GOT3 (cell line): Measurements from ENCODE around the gene MED28.
"Not testable (repeated sequence)": the region's sequence is repeated elsewhere in the genome, so short reads cannot be mapped to it uniquely, and the experiment has no call there.

Experiments used
- DNase-seq: peaks from one replicate; lab custom pipeline; 2025; ENCODE audit warnings: mixed read lengths; lab: John Stamatoyannopoulos, UW

MED28 gene

DNA sequence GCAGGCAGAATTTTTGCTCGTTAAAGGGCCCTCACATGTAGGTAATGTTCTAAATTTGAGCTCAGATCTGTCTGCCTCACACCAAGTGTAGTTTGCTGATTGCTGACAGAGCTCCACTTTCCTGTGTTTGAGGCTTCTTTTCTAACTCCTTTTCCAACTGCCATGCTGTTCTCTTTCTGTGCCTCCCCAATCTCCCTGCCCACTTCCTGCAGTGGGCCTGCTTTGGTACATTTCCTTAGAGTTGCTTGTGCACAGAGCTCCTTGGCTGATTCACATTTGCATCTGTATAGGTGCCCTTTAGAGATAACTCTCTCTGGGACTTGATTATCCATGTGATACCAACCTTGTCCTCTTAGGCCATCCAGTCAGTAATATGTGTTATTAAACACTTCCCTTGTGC is 4.5 kb downstream of the MED28 start:
- DNase-seq: no peak

DNA sequence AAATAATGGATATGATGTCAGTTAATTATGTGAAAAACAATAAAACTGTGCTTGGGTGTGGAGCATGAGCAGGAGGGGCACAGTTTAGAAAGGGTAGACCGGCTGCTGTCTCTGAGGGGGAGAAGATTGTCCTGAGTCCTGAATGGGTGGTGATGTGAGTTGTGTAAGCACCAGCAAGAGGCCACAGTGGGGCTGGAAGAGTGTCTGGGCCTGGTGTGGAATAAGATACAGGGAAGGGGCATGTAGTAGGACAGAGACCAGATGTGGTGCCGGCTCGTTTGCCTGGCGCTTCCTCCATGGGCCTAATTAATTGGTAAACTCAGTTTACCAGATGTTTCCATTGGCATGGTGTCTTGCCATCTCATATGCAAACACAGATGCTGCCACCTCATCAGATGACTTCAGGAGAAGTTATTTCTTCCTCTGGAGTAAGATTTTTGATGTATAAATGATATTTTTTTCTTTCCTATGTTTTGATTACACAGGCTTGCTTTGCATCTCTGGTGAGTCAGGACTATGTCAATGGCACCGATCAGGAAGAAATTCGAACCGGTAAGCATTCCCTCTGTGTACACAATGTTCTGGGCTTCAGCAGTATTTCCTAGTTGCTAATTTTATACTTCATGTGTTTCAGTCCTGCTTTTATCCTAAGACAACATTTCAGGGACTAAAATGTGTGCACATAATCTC is 5.1 kb downstream of the MED28 start:
- no peak for DNase-seq

DNA sequence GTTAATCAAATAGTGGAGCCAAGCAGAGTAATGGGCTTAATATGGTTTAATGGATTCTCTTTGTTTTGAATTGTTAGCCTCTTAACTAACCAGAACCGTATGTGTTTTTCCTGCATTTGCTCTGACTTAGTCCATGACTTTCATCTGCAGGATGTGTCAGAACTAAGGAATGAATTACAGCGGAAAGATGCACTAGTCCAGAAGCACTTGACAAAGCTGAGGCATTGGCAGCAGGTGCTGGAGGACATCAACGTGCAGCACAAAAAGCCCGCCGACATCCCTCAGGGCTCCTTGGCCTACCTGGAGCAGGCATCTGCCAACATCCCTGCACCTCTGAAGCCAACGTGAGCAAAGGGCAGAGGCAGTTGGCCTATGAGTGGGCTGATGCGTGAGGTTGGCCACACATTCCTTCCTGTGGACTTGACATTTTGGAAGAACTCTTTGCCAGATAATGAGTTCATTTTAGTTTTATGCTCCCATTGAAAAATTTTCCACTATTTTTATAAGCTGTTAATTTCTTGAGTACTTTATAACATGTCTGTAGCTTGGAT is 9.1 kb downstream of the MED28 start:
- no peak for DNase-seq

DNA sequence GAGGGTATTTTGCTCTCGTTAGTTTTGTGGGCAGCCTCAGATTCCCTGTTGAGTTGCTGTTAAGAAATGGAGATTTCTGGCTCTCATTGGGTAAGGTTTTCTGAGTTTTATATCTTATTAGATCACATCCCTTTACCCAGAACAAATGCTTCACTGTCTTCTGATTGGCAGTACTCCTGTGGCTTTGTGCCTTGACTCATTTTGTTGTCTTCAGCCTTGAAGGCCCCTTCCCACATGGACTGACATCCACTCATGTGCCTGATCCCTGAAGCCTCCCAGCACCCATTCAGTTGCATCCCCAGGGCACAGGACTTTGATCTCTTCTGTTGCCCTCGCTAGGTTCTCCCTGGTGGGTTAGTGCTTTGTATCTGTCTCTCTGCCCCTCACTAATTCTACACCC is 10.4 kb downstream of the MED28 start:
- DNase-seq: no peak

DNA sequence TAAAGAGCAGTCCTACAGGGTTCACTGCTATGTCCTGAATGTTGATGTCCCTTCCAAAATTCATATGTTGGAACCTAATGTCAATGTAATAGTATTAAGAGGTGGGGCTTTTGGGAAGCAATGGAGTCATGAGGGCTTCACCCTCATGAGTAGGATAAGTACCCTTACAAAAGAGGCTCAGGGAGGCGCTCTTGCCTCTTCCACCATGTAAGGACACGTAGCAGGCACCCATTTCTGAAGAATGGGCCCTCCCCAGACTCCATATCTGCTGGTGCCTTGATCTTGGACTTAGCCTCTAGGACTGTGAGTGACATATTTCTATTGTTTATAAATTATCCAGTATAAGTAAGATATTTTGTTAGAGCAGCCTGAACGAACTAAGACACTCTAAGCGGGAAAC is 15.8 kb downstream of the MED28 start:
- no peak for DNase-seq

DNA sequence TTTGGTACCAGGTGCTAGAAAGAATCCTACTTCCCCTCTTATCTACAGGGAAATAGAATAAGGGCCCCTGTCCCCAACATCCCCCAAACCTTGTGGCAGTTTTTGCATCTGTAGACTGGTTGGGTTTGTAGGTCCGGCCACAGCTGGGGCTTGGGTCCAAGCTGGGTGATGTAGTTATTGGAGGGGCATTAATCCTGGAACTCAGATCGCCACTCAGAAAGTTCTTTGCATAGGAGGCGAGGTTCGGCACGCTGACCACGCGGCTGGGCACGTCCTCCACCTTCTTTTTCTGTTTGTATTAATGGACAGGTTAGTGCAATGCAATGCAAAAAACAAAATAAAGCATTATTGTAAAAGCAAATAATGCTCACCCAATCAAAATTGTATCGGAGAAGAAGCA is 19.2 kb downstream of the MED28 start:
- DNase-seq: no peak

DNA sequence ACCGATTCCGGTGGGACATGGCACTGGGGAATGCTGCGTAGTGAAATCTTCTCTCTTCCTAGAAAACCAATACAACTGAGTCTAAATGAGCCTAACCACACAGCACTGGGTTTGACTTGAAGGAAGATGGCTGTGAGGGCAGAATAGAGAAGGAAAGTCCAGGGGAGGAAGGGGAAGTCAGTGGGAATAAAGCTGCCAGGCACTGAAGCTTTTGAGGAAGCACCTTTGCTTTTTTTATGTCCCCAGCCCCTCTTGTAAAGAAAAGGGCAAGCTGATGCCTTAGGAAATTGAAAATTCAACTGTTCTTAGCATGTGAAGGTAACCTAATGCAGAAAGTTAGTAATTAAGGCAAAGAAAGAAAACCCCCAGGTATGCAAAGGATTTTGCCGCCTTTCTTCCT is 20.6 kb downstream of the MED28 start:
- no peak for DNase-seq

DNA sequence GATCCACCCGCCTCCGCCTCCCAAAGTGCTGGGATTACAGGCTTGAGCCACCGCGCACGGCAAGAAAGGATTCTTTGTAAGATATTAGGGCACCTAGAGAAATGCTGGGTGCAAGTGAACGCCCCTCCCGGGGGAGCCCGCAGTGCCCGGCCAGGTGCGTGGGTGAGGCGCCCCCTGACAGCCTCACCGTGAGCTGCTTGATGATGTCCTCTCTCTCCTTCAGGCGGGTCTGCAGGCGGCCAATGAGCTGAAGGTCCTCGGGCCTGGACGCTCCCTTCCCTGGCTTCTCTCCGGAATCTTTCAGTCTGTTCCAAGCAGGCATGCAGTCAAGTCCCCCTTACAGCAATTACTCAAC is 21.9 kb downstream of the MED28 start:
- DNase-seq: no peak

DNA sequence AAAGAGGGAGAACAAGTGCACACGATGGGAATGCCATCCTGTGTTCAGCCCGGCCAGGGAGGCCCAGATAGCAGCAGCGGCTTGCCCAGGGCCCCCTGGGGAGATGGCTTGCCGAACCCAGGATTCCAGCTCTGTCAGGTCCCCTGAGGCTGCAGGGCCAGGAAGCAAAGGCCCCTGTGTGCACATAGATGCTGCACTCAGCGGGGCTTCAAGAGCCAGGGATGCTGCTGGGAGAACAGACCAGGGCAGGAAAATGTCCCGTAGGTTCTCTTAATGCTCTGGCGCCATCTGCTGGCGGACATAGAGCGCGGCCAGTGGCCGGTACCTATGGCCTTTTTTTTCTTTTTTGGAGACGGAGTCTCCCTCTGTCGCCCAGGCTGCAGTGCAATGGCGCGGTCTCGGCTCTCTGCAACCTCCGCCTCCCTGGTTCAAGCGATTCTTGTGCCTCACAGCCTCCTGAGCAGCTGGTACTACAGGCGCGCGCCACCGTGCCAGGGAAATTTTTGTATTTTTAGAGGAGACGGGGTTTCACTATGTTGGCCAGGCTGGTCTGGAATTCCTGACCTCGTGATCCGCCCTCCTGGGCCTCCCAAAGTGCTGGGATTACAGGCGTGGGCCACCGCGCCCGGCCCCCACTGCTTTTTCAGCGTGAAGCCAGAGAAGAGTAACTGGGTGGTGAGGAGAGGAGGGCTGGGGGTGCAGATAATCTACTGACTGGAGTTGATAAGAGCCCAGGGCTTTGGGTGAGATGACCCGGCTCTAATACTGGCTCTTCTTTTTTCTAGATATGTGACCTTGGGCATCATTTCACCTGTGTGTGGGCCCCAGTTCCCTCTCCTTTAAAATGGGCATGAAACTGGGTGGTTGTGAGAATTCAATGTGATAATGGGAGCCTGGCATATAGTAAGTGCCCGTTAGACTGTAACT is 22.5 kb downstream of the MED28 start:
- DNase-seq: peak; percentile 9

DNA sequence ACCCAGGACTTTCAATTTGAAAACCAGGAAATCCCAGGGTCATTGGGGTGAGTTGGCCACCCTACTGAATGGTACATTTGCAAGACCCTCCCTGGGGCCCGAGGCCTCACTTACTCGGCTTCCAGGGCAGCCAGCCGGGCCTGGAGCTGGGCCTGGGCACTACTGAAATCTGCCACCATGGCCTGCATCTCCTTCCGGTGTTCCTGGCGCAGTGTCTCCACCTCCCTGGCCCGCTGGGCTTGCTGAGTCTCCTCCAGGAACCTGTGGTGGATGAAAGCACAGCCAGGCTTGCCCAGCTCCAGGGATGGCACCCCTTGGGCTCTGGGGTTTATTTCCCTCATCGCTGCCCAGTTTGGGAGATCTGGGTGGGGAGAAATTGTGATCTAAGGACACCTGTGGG is 24.7 kb downstream of the MED28 start:
- DNase-seq: no peak

DNA sequence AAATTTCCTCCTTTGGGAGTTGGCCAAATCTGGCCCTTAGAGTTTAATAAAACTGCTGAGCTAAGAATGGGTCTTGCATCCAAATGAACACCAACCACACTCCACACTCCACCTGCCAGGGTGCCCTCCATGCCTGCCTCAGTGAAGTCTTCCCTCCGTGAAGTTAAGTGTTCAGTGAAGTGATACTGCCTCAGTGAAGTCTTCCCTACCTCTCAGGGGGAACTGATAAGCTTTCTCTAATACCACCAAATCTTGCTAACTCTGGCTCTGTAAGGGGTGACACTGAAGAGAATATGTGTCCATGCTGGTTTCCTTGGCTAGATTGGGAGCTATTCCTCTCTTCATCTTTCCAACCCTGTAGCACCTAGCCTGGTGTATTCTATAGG is 27.9 kb downstream of the MED28 start:
- no peak for DNase-seq

DNA sequence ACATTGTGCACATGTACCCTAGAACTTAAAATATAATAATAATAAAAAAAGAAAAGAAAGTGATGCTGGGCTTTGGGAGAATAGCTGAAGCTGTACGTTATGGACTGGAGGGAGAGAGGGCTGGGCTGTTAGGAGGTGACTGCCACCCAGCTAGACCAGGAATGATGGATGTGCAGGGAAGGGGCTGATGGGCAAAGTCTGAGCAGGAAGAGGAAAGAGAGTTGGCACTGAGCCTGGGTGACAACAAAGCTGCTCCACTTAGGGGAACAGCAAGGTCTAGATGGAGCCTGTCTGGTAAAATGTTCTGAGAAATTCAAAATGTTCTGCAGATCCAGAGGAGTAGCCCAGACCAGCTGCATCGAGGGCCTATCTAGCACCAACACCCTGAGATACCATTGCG is 32.3 kb downstream of the MED28 start:
- no peak for DNase-seq

DNA sequence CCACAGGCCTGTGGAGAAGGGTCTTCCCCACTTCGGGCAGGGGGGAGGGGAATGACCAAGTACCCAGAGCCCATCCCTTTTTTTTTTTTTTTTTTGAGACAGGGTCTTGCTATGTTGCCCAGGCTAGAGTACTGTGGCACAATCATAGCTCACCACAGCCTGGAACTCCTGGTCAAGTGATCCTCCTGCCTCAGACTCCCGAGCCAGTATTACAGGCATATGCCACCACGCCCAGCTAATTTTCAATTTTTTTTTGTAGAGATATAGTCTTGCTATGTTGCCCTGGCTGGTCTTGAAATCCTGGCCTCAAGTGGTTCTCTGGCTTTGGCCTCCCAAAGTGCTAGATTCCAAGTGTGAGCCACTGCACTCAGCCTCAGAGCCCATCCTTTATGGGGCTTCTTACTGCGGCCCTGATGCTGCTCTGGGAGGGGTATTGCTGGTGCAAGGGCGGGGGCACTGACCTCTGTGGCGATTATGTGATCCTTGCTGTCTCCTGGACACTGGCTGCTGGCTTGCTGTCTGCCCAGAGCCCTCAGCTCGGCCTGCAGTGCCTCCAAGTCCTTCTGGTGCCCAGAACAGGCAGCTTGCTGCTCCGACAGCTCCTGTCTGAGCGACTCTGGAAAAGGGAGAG is 32.9 kb downstream of the MED28 start:
- DNase-seq: no peak

DNA sequence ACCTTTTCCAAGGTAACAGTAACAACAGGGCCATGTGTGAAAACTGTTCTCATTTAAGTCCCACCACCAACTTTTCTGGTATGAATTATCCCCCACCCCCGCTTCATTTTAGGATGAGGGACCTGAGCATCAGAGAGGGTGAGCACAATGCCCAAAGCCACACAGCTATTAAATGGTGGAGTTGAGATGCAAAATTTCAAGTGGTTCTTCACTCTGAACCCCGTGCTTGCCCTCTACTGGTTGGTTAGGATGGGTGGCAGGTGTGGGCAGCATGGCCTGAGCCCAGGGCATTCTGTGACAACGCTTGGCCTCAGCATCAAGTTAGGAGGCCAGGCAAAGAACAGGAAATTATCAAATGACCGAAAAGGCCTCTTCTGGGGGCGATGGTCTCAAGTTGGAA is 33.5 kb downstream of the MED28 start:
- DNase-seq: no peak

DNA sequence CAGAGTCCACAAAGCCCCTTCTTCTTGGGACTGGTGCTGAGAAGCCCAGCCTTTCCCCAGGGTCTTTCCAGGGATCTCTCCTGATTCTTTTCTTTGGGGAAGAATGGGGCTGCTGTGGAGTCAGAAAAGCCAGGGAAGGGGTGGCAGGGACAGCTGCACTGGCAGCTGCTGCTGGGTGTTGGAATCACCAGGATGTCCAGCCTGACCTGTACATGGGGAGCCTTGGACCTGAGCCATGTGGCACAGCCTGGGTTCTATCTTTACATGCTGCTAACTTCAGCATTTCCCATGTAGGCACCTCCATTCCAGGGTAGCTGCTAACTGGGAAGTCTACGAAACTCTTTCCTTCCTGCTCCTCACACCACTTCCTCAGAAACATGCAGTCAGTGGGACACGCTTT is 36.0 kb downstream of the MED28 start:
- DNase-seq: no peak

DNA sequence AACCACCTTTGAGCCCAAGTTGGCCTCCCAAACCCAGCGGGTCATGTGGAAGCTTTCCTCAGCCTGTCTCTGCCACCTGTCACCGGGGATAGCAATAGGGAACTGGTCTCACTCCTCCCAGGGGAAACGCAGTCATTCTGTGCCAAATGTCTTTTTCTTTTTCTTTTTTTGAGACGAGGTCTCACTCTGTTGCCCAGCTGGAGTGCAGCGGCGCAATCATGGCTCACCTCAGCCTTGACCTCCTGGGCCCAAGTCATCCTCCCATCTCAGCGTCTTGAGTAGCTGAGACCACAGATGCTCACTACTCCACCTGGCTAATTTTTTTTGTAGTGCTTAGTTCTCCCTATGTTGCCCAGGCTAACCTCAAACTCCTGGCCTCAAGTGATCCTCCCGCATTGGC is 40.3 kb downstream of the MED28 start:
- no peak for DNase-seq

DNA sequence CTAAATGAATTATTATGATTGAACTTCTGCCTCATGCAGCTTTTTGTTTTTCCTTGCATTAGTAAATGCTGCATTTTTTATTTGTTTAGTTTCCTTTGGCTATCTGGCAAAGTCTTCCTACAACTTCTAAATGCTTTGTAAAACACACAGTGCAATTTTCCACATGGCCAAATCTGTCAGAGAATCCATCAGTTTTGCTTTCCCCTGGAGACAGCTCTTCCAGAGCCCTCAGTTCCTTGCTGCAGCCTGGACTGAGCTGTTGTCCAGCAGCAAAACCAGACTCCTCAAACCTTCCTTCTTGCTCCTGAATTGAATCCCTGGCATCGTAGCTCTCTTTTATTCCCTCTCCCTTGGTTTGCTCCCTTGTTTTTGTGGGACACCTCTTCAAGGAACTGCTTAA is 42.6 kb downstream of the MED28 start:
- no peak for DNase-seq

DNA sequence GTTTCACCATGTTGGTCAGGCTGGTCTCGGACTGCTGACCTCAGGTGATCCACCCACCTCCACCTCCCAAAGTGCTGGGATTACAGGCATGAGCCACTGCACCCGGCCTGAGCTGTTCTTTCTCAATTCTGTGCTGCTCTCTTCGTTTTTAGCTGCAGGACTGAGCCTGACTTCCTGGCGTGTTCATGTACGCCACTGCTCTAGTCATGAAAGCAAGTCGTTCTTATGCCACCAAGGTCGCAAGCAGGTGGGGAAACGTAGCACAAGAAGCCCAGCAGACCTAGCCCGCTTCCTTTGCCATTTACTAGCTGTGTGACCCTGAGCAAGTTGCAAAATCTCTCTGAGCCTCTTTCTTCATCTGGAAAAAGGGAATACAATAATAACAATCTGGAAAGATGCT is 43.4 kb downstream of the MED28 start:
- DNase-seq: no peak

DNA sequence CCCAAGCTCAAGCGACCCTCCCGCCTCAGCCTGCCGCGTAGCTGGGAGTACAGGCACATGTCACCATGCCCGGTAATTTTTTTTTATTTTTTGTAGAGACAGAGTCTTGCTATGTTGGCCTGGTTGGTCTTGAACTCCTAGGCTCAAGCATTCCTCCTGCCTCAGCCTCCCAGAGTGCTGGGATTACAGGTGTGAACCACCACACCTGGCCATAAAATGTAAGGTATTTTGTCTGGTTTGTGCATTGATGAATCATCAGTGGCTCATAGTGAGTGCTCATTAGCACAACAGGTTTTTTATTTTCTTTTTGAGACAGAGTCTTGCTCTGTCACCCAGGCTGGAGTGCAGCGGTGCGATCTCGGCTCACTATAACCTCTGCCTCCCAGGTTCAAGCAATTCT is 44.8 kb downstream of the MED28 start:
- not testable (repeated sequence) for DNase-seq

DNA sequence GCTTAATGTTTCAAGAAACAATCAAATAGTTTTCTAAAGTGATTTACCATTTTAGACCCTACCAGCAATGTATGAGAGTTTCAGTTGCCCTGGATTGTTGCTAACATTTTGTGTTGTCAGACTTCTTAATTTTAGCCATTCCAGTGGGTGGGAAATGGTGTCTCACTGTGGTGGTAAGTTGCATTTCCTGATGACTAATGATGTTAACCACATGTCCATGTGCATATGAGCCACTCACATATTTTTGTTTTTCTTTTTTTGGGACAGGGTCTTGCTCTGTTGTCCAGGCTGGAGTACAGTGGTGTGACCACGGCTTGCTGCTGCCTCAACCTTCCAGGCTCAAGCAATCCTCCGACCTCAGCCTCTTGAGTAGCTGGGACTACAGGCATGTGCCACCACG is 48.3 kb downstream of the MED28 start:
- no peak for DNase-seq

DNA sequence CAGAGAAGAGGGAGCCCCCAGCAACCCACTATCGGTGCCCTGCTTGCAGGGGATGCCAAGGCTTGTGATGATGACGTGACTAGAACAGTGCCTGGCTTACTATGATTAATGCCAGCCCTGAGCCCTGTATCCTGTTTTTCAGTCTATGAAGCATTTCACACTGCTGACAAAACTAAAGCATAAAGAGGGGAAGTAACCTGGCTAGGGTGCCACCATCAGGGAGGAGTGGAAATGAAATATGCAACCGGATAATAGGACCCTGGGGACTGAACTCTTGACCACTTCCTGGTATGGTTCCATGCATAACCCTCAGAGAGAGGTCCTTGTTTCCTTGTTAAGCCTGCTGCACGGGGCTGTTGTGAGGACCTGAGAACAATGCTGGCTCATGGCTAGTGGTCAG is 50.3 kb downstream of the MED28 start:
- DNase-seq: no peak

DNA sequence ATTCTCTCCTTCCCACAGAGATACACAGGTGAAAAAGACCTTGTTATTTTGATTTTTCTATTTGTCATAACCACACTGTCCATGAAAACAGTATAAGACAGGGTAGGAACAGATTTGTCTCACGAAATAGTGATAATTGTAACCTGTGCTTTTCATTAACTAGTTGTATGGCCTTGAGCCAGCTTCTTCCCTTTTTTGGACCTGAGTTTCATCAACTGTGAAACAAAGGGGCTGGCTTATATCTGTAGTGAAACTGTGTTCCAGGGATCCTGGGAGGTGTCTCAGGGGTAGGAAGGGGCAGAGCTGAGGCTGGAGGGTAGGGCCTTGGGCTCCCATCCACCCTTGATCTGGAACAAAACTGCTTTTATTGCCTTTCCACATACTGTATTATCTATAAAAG is 50.9 kb downstream of the MED28 start:
- DNase-seq: no peak

DNA sequence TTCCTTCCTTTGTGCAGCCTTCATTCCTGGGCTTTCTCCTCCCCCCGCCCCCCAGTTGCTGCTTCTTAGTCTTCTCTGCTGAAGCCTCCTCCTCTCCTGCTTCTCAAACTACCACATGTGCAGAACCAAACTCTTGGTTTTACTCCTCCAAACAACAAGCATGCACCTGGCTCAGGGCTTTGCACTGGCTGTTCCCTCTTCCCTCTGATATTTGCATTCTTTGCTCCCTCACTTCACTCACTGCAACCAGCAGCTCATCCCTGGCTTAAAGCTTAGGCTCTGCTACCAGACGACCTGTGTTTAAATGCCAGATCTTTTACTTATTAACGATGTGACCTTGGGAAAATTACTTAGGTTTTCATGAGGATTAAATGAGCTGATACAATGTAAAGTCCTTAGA is 51.4 kb downstream of the MED28 start:
- DNase-seq: no peak
